HL-60/S4 treated with retinoic acid at 250 ng/mL for 4 days and 3 days (cell line): Measurements from ENCODE around the gene MRLN.
"Not testable (repeated sequence)": the region's sequence is repeated elsewhere in the genome, so short reads cannot be mapped to it uniquely, and the experiment has no call there.

Experiments
- in situ Hi-C: fragments of 300-500 bp; cut with MboI; formaldehyde crosslinking; loops from 2 replicates; pipeline ENCODE4 v1.7.0; 2022; ENCODE audit warnings: low sequenced_read_pairs

The MRLN gene

DNA sequence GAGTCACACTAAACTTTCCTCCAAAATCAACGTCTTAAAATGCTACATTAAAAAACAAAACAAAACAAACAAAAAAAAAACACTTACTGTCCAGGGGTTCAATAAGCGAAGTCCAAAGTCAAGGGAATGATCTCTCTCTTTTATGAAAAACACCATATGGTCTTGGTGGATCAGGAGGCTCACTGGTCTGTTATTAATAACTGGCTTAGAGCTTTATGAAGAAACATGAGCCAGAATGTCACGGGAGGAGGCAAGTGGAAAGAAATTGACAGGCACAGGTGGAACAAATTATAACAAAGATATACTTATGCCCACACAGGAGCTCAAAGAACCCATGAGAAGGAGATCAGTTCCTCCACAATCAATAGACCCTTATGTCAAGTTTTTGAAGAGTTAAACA, at the start of gene MRLN:
Gene MRLN (minus strand): TSS at position 189 of the 400 bp plus-strand sequence.
- in situ Hi-C loops, result no loop called here

DNA sequence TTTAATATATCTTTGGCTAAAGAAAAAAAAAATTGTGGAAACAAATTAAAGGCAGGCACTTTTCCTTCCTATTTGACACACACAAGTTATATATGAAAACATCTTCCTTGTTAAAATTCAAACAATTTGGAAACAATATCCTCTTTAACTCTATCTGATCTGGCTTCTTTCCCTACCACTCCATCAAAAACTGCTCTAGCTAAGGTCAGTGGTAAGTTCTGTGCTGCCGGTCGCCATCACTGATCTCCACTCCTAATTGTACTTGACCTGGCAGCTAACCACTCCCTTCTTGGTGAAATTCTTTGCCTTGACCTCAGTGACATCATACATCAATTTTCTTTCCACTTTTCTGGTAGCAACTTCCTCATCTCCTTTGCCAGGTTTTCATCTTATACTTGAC, 47.9 kb upstream of the MRLN start:
- in situ Hi-C loops, result loop anchor here (10.0 kb wide), 1 partner anchor 176 kb away; no protein-coding TSS in a partner anchor

GRCh38 chr10:59799421-59799820, 46.2 kb upstream of the MRLN start:
- in situ Hi-C loops, result no loop called here

DNA sequence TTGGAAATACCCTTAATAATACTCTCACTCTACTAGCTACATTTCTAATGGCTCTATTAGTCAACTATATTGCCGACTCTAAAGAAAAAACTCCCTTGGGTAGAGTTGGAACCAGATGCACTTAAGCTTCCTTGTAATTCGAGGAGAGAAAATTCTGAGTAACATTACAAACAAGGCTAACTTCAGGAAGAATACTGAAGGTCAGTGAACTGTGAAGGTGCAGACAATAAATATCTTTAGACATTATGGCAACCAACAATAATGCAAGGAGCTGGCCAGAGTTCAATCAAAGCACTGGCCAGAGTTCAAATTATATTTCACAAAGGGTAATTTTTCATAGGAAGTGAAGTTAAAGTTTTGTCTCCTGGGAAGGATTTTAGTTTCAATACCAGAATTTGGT, 40.7 kb upstream of the MRLN start:
- in situ Hi-C loops, result no loop called here

DNA sequence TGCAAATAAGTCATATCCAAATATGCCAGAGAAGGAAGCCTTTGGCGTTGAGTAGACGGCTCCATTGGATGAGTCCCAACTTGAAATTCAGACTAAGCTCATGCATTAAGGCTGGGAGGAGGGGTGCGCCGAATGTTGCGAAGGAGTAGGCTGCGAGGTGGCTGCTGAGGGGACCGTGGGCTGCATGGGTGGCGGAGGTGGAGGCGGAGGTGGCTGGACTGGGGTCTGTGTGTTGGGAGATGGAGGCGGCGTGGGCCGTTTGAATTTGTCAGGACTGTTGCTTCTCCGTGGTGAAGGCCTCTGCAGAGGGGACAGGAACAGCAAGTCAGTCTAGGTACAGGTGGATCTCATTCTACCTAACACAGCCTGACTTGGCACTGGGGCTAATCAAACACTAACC, 39.6 kb upstream of the MRLN start:
- in situ Hi-C loops, result no loop called here

DNA sequence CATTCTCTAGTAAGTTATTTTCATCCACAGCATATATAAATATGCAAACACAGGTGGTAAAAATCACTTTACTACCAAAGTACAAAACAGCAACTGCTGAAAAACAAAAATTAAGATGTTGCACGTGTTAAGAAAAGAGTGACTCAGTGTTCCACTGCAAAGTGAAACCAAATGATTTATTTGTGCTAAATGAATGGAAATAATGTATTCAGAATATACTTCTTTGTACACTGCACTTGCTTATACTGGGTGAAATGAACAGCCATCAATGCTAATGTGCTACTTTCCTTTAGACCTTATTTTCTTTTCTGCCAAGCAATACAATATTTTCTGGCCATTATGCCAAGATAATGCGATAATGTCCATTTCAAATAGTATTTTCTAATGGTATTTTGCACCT, 38.3 kb upstream of the MRLN start:
- in situ Hi-C loops, result no loop called here

- in situ Hi-C loops, result not testable (repeated sequence)
Observed at GRCh38 chr10:59790080-59790479, 36.8 kb upstream of the MRLN start.

DNA sequence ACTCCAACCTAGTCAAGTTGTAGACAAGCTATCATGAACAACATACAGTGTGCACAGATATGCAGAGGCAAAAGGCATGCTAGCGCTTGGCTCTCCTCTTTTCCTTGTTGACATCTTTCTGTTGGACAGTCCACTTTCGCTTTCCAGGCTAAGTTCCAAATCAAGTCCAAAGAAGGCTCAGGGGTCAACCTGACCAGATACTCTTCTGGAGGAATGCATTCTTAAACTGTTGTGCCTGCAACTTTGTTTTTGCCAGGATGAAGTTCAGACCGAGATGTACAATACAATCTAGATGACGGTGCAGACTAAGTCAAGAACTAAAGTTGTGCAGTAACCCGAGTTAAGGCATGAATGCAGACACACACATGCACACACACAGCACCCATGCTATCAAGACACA, 35.7 kb upstream of the MRLN start:
- in situ Hi-C loops, result not testable (repeated sequence)

- in situ Hi-C loops, result not testable (repeated sequence)
Observed at GRCh38 chr10:59787032-59787431, 33.8 kb upstream of the MRLN start.

- in situ Hi-C loops, result not testable (repeated sequence)
Observed at GRCh38 chr10:59785476-59785875, 32.2 kb upstream of the MRLN start.

DNA sequence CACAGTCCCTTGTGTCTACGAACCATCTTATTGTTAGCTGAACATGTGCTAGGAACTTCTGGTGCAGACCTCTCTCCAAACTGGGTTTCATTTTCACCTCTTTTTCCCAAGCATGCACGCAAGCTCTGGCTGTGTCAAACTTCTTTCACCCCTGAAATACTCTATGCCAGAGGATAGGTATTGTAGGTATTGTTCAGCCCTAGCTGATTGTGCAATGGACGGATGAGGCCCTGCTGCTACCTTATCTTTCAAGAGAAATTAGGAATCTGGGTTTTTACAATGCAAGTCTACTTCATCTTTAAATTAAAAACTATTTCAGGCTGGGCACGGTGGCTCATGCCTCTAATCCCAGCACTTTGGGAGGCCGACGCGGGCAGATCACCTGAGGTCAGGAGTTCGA, 28.3 kb upstream of the MRLN start:
- in situ Hi-C loops, result no loop called here

DNA sequence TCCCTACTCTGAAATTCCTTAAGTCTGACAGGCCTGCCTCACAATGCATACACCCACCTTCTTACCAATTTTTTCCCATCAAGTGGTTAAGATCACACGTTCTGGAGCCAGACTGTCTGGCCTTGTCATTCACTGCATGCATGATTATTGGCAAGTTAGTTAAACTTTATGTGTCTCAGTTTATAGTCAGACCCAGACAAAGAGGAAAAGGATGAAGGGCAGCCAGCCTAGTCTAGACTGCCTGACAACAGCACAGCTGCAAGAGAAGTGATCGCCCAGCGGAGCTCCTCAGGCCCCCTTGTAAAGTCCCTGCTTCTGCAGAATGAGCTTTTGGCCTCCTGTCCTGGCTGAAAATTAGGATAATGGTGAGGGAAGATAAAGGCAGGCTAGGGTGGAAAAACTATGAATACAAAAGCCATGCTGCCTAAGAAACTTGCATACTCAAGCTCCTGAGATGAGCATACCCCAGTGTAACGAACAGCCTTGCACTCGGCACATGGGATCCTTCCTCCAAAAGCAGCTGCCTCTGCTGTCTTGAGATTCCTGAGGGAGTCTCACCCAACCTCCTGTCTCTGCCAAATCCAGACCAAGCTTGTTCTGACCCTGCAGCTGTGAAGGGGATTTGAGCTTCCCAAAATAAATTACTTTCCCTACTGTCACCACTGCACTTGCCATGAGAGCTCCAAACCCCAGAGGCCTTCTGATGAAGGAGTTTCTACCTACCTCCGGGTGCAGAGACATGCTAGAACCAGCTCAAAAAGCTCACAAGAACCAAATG, 26.7 kb upstream of the MRLN start:
- in situ Hi-C loops, result no loop called here

- in situ Hi-C loops, result no loop called here
Observed at GRCh38 chr10:59774451-59774850, 21.2 kb upstream of the MRLN start.

- in situ Hi-C loops, result no loop called here
Observed at GRCh38 chr10:59773088-59773487, 19.8 kb upstream of the MRLN start.

- in situ Hi-C loops, result no loop called here
Observed at GRCh38 chr10:59771162-59771807, 18.0 kb upstream of the MRLN start.

DNA sequence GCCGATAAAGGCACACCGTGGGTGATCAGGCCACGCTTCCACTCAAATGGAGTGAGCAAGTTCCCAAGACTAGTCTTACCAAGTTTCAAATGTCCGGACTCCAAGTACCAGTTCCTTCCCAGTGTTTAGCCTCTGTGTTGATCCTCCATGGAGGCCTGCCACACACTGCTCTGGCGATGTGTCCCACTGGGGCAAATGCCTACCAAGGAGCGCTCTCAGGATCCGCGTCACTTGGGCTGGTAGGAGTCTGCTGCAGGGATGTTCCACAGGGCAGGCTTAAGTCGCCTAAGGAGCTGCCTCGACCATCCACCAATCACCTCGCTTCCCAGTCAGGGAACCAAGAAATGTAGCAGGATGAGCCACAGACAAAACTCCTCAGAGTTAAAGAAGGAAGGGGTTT, 17.4 kb upstream of the MRLN start:
- in situ Hi-C loops, result no loop called here

DNA sequence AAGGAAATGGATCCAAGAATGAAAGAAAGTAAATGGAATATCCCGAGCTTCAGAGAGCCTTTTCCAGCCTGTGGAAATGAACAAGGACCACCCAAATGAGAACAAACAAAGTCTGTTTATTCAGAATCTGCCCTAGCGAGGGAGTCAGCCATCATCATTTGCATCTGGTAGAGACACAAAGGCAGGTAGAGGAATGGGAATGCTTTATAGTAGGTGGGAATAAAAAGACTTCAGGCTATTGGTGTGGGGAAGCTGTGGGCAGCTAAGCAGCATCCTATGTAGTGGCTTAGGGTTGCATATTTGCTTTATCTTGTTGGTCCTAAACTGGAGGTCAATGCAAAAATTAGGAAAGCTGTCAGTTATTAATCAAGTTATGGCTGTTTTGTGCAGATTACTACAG, 9.2 kb upstream of the MRLN start:
- in situ Hi-C loops, result no loop called here

DNA sequence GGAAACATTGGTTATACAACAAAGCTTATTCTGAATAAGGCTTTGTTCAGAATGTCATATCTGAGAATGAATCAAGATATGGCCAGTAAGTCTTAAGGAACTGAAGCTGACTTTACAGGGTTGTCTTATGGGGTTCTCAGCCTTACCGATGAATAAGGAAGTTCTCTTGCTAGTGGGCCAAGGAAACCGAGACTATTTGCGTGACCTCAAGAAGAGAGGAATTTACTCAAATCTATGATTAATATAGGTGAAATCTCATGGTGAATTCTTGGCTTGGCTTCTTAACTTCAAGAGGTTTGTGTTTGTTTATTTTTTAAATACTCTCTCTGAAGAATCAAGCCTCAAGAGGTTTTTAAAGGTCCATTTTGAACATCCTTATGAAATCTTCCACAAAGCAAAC, 4.7 kb upstream of the MRLN start:
- in situ Hi-C loops, result no loop called here

GRCh38 chr10:59754951-59755350, 1.7 kb upstream of the MRLN start:
- in situ Hi-C loops, result no loop called here

DNA sequence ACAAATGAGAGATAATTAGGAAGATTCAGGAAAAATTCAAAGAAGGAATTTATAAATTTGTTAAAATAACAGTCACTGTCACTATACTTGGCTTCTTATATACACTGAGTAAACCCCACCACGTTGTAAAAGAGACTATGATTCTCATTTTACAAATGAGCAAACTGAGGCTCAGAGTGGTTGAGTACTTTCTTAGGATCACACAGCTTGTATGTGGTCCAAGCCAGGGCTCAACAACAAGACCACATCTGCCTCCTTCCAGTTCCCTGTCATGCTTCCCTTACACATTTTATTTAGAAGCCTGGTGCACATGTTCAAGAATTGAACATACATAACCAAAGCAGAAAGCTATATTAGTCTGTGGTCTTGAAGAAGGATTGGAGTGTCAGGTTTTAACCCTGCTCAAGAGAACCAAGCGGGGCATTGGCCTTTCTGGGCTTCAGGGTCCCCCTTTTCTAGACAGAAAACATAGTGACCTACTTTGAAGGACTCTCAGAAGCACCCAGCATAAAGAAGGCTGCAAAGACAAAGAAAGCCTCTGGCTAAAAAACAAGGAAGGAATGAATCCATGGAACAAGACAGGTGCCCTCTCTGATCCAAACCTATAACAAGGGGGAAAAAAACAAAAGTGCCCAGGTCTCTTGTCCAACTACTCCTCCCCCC, 846 bp downstream of the MRLN start:
- in situ Hi-C loops, result no loop called here

GRCh38 chr10:59750155-59750945, 2.9 kb downstream of the MRLN start:
- in situ Hi-C loops, result no loop called here
